ENCODE results near the gene MSH3. TPM values are rescaled to one million over a fixed set of nuclear protein-coding genes. Genes with fewer than 3 reads are reported as not detected.

MSH3 gene
- total RNA-seq, 2 experiments from 2014 or later: 22.6 to 22.9 TPM

- Mint-ChIP-seq H3K9me3 (no peaks in the 10 kb centered on the region), H3K36me3 (peaks cover 27% of the 10 kb centered on the region), H3K27ac (no peak overlapping the region), H3K4me1 (peaks cover 2% of the 10 kb centered on the region), H3K4me3 (no peak overlapping the region), H3K27me3 (no peaks in the 10 kb centered on the region)
- no peak for DNase-seq
Measured at GRCh38 chr5:80676706-80677105, 22.3 kb downstream of the MSH3 start.

- H3K4me3 Mint-ChIP-seq: no peak overlapping the region
- H3K4me1 Mint-ChIP-seq: peaks cover 23% of the 10 kb centered on the region
- H3K9me3 Mint-ChIP-seq: peaks cover 2% of the 10 kb centered on the region
- H3K27me3 Mint-ChIP-seq: no peaks in the 10 kb centered on the region
- no peak for DNase-seq
- no peak overlapping the region for H3K27ac Mint-ChIP-seq
- H3K36me3 Mint-ChIP-seq: peaks cover 32% of the 10 kb centered on the region
Measured at GRCh38 chr5:80686757-80687156, 32.3 kb downstream of the MSH3 start.

- H3K27ac Mint-ChIP-seq: no peak overlapping the region
- H3K36me3 Mint-ChIP-seq: peaks cover 18% of the 10 kb centered on the region
- no peak for DNase-seq
- H3K9me3 Mint-ChIP-seq: no peaks in the 10 kb centered on the region
- H3K4me3 Mint-ChIP-seq: no peak overlapping the region
- peaks cover 21% of the 10 kb centered on the region for H3K4me1 Mint-ChIP-seq
- H3K27me3 Mint-ChIP-seq: no peaks in the 10 kb centered on the region
Measured at GRCh38 chr5:80688648-80689420, 34.4 kb downstream of the MSH3 start.

GRCh38 chr5:80689627-80690026, 35.2 kb downstream of the MSH3 start:
- H3K27me3 Mint-ChIP-seq: no peaks in the 10 kb centered on the region
- peaks cover 21% of the 10 kb centered on the region for H3K4me1 Mint-ChIP-seq
- H3K9me3 Mint-ChIP-seq: no peaks in the 10 kb centered on the region
- no peak overlapping the region for H3K27ac Mint-ChIP-seq
- DNase-seq: no peak
- no peak overlapping the region for H3K4me3 Mint-ChIP-seq
- peaks cover 10% of the 10 kb centered on the region for H3K36me3 Mint-ChIP-seq

- Mint-ChIP-seq H3K27ac (no peak overlapping the region), H3K4me3 (no peak overlapping the region), H3K27me3 (no peaks in the 10 kb centered on the region)
Measured at GRCh38 chr5:80695666-80696065, 41.2 kb downstream of the MSH3 start.

GRCh38 chr5:80696450-80696849, 42.0 kb downstream of the MSH3 start:
- Mint-ChIP-seq H3K36me3 (peaks cover 16% of the 10 kb centered on the region), H3K27me3 (no peaks in the 10 kb centered on the region), H3K4me1 (peaks cover 4% of the 10 kb centered on the region), H3K9me3 (no peaks in the 10 kb centered on the region), H3K4me3 (no peak overlapping the region), H3K27ac (no peak overlapping the region)
- DNase-seq: no peak

More at GRCh38 chr5:80695666-80696065, 41.2 kb downstream of the MSH3 start:
- no peaks in the 10 kb centered on the region for H3K9me3 Mint-ChIP-seq
- DNase-seq: no peak
- peaks cover 2% of the 10 kb centered on the region for H3K4me1 Mint-ChIP-seq
- peaks cover 15% of the 10 kb centered on the region for H3K36me3 Mint-ChIP-seq

GRCh38 chr5:80697100-80697499, 42.6 kb downstream of the MSH3 start:
- no peak overlapping the region for H3K27ac Mint-ChIP-seq
- H3K9me3 Mint-ChIP-seq: no peaks in the 10 kb centered on the region
- H3K4me1 Mint-ChIP-seq: peaks cover 5% of the 10 kb centered on the region
- no peaks in the 10 kb centered on the region for H3K27me3 Mint-ChIP-seq
- DNase-seq: no peak
- peaks cover 17% of the 10 kb centered on the region for H3K36me3 Mint-ChIP-seq
- no peak overlapping the region for H3K4me3 Mint-ChIP-seq

- DNase-seq: no peak
- no peak overlapping the region for H3K27ac Mint-ChIP-seq
- H3K4me3 Mint-ChIP-seq: no peak overlapping the region
- H3K4me1 Mint-ChIP-seq: peaks cover 6% of the 10 kb centered on the region
- no peaks in the 10 kb centered on the region for H3K9me3 Mint-ChIP-seq
- no peaks in the 10 kb centered on the region for H3K27me3 Mint-ChIP-seq
- H3K36me3 Mint-ChIP-seq: peaks cover 24% of the 10 kb centered on the region
Measured at GRCh38 chr5:80698369-80698768, 43.9 kb downstream of the MSH3 start.

GRCh38 chr5:80701597-80701996, 47.1 kb downstream of the MSH3 start:
- H3K36me3 Mint-ChIP-seq: peaks cover 21% of the 10 kb centered on the region
- no peak overlapping the region for H3K4me3 Mint-ChIP-seq
- H3K9me3 Mint-ChIP-seq: no peaks in the 10 kb centered on the region
- DNase-seq: no peak
- H3K27me3 Mint-ChIP-seq: no peaks in the 10 kb centered on the region
- H3K27ac Mint-ChIP-seq: no peak overlapping the region
- peaks cover 16% of the 10 kb centered on the region for H3K4me1 Mint-ChIP-seq

- peaks cover 16% of the 10 kb centered on the region for H3K4me1 Mint-ChIP-seq
- no peaks in the 10 kb centered on the region for H3K27me3 Mint-ChIP-seq
- no peak for DNase-seq
- H3K4me3 Mint-ChIP-seq: no peak overlapping the region
- no peaks in the 10 kb centered on the region for H3K9me3 Mint-ChIP-seq
- H3K27ac Mint-ChIP-seq: no peak overlapping the region
- H3K36me3 Mint-ChIP-seq: peaks cover 19% of the 10 kb centered on the region
Measured at GRCh38 chr5:80703291-80703690, 48.8 kb downstream of the MSH3 start.

GRCh38 chr5:80703747-80704146, 49.3 kb downstream of the MSH3 start:
- Mint-ChIP-seq H3K27ac (no peak overlapping the region), H3K27me3 (no peaks in the 10 kb centered on the region), H3K36me3 (peaks cover 17% of the 10 kb centered on the region), H3K4me1 (peaks cover 16% of the 10 kb centered on the region), H3K9me3 (no peaks in the 10 kb centered on the region), H3K4me3 (no peak overlapping the region)
- no peak for DNase-seq

GRCh38 chr5:80704221-80704620, 49.8 kb downstream of the MSH3 start:
- peaks cover 17% of the 10 kb centered on the region for H3K36me3 Mint-ChIP-seq

GRCh38 chr5:80705216-80705769, 50.8 kb downstream of the MSH3 start:
- Mint-ChIP-seq H3K4me3 (no peak overlapping the region), H3K36me3 (peaks cover 20% of the 10 kb centered on the region), H3K27ac (no peak overlapping the region), H3K27me3 (no peaks in the 10 kb centered on the region), H3K4me1 (peaks cover 13% of the 10 kb centered on the region), H3K9me3 (no peaks in the 10 kb centered on the region)
- no peak for DNase-seq

More at GRCh38 chr5:80704221-80704620, 49.8 kb downstream of the MSH3 start:
- no peak overlapping the region for H3K4me3 Mint-ChIP-seq
- H3K27ac Mint-ChIP-seq: no peak overlapping the region
- no peaks in the 10 kb centered on the region for H3K9me3 Mint-ChIP-seq
- no peak for DNase-seq
- no peaks in the 10 kb centered on the region for H3K27me3 Mint-ChIP-seq
- peaks cover 16% of the 10 kb centered on the region for H3K4me1 Mint-ChIP-seq

GRCh38 chr5:80705801-80706200, 51.3 kb downstream of the MSH3 start:
- H3K9me3 Mint-ChIP-seq: no peaks in the 10 kb centered on the region
- DNase-seq: no peak
- no peak overlapping the region for H3K4me3 Mint-ChIP-seq
- H3K27me3 Mint-ChIP-seq: no peaks in the 10 kb centered on the region
- H3K4me1 Mint-ChIP-seq: peaks cover 18% of the 10 kb centered on the region
- no peak overlapping the region for H3K27ac Mint-ChIP-seq
- H3K36me3 Mint-ChIP-seq: peaks cover 21% of the 10 kb centered on the region

GRCh38 chr5:80706835-80707447, 52.5 kb downstream of the MSH3 start:
- Mint-ChIP-seq H3K4me3 (no peak overlapping the region), H3K9me3 (no peaks in the 10 kb centered on the region), H3K4me1 (peaks cover 16% of the 10 kb centered on the region), H3K36me3 (peaks cover 21% of the 10 kb centered on the region), H3K27ac (no peak overlapping the region), H3K27me3 (no peaks in the 10 kb centered on the region)
- DNase-seq: no peak
